GM15510 (cell line): ENCODE measurements around the gene NAV2.

Experiments
- POLR2A ChIP-seq: IDR thresholded peaks from 3 replicates; pipeline ENCODE4 v1.6.1; 2011; ENCODE audit warnings: borderline replicate concordance; ENCODE audit not compliant: insufficient read length; ENCODE audit errors: extremely low read depth

NAV2 gene

DNA sequence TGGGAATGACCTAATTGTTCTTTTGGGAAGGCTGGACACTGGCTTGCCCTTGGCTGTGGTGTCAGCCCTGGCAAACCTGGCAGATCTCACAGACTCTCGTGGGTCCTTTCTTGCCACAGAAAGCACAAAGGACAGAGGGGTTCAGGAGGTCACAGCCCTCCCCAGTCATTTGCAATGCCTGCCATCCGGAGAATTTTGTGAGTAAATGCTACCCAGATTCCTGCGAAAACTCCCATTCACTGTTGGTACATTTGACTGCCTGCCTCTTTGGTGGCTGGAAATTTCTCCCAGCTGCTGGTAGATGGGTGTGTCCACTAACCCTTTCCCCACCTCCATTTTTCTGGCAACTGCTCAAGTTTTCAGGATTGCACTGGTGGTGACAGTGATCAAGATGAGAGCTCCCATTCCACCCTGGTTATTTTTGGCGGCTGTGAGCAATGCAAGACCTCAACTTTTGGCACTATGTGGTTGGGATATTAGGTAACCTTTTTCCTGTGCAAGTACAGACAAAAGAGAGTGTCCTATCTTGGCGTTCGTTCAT is 155.7 kb downstream of the NAV2 start:
- no peak for TF ChIP-seq POLR2A

DNA sequence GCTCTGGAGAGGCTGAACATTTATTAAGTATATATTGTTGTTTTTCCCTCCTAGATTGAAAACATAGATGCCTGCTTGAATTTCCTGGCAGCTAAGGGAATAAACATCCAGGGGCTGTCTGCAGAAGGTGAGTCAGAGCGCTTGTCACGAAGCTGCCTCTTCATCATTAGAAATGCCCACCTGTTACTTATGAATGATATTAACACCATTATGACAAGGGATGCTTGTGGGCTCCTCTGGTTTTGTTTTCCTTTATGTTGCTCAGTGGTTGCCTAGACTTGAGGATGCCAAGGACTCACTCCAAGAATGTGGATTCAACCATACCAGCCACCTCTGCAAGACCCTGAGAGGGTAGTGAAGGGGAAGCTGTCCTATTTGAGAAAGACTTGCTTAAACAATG is 156.2 kb downstream of the NAV2 start:
- TF ChIP-seq POLR2A, result no peak

DNA sequence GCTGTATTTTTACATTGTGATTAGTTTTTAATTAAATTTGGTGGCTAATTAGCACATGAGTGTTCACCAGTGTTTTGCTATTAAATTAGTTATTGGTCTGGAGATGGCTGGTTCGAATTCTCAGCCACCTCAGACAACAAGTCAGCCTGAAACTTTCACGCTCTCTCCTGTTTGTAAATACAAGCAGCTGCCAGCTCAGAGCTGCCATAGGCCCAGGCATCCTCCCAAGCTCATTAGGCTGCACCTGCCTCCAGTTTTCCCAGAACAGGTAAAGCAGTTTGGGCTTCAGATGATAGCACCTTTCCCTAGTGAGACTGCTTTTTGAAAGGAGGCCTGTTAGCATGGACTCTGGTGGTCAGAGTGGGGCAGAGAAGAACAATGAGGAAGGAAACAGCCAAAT is 156.8 kb downstream of the NAV2 start:
- TF ChIP-seq POLR2A, result no peak

DNA sequence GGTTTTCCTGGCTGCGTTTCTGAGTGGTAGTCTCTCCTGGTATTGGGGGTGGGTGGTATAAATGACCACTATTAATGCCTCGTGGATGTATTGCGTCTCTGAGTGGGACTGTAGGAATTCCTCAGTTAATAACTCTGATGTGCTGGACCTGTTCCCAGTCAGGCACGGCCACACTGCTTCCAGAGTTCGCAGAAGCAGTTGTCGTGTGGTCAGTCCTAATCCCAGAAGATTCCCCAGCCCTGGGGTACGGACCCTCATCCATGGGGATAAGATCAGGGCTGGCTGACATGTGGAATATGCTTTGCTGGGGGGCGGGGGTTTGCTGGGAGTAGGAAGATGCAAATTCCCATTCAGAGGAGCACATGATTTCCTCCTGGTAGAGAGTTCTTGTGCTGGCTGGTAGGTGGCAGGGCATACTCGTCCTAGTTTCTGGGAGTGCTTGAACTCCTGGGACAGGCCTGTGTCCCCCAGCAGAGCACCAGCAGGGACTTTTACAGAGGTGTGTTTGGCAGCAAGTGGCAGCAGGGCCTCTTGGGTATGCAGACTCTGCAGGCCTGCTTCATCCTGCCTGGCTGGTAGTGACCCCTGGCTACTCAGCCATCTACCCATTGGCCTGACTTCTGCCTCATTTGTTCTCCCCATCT is 157.4 kb downstream of the NAV2 start:
- no peak for TF ChIP-seq POLR2A

DNA sequence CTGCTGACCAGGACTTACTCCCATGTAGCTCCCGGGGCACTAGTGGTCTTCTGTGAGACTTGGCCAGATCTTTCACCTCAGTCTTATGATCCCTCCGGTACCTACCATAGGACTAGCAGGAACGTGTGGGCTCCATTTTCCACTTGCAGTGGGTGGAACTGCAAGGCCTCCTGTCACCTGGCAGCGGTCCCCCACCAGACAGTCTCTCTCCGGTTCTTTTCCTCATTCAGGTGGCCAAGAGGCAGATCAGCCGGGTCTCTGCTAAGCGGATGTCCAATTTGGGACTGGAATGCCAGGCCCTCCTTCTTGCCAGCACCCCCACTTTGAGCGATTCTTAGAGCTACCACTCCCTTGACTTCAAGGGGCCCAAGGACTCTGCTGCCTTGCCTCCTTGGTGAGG is 158.9 kb downstream of the NAV2 start:
- no peak for TF ChIP-seq POLR2A

DNA sequence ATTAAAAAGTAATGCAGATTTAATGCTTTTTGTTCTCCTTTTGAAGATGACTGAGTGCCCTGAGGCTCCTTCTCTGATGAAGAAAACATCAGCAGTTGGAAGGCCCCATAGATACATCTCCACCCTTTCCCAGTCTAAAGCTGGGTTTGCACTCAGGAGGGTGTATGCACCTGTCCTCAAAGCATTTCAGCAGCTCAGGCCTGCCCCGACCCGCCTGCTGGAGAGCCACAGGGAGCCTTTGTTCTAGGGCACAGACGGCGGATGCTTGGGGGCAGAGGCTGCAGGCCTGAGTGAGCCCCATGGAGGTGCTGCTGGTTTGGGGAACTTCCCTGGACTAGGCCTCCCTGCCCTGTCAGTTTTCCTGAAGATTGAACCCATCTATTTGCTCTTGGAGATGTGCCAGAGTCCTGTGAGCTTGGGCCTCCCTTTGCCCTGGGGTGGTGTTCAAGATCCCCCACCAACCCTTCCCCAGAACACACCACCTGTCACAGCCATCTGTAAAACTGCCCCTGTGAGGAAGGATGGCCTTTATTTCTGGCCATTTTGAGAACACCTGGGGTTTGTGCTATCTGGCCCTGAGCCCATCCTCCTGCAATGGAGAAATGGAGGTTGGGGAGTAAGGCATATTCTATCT is 160.0 kb downstream of the NAV2 start:
- TF ChIP-seq POLR2A, result no peak

- TF ChIP-seq POLR2A, result no peak
Observed at GRCh38 chr11:19873730-19874129, 161.1 kb downstream of the NAV2 start.

DNA sequence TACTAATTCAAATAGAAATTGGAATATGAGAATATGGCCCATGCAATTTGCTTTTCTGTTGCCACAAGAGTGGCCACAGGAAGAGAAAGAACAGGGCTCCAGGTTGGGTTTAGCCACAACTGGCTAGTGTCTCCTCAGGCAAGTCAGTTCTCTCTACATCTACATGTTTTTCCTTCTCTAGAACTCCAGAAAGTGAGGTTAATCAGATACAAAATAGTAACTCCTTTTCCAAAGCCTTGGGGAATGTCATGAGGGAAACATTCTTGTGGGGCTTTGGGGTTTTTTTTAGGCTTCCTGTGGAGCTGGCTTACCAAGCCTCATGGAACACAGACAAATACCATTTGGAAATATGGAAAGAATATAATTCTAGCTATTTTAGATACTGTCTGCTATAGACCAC is 161.6 kb downstream of the NAV2 start:
- no peak for TF ChIP-seq POLR2A

- TF ChIP-seq POLR2A, result no peak
Observed at GRCh38 chr11:19876750-19877149, 164.1 kb downstream of the NAV2 start.

DNA sequence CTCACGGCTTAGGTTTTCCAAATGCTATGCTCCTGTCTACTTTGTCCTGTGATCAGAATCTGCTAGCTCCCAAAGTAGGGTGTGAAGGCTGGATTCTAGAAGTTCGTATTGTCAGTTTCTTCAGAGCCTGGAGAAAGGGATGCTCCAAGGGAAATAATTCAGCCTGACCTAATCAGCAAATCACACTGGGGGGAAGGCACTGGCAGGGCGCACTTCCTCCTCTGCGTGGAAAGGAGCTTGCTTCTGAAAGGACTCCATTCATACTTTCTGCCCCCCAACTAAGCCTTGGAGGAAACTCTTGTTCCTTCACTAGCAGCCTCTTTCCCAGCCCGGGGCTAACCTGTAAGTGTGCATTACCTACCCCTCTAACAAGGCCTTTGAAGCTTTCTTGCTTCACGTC is 165.9 kb downstream of the NAV2 start:
- no peak for TF ChIP-seq POLR2A

DNA sequence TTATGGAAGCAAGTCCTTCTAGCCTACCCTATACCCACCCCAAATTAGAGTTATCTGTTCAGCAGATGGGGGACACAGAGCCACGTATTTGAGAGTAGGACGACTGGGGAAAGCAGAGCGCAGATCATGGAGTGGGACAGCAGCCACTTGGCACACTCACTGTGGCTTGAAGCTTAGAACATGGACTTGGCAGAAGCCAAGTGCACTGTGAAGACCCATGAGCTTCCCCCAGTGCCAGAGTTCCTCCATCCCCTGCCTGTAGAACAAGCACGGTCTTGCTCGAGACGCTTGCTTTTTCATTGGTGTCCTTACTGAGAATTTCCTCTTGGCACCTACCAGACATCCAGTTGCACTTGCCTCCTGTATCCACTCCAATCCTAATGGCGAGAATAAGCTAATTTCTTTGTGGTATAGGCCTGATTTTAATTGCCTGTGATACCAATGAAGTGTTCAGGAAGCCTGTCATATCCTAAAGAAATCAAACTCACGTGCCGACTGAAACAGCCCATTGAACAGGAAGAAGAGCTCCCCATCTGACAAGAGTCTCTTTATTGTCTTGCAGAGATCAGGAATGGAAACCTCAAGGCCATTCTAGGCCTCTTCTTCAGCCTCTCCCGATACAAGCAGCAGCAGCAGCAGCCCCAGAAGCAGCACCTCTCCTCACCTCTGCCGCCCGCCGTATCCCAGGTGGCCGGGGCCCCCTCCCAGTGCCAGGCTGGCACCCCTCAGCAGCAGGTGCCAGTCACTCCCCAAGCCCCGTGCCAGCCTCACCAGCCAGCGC is 166.9 kb downstream of the NAV2 start:
- no peak for TF ChIP-seq POLR2A

DNA sequence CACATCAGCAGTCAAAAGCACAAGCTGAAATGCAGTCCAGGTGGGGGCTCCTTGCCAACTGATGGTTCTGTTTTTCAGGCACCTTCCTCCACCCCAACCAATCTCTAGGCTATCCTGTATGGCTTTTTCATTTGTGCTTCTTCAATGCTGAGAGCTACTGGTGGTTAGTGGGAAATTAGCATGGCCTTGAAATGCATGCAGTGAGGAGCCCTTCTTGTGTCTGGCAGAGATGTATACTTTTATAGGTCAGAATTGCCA is 167.4 kb downstream of the NAV2 start:
- TF ChIP-seq POLR2A, result no peak

DNA sequence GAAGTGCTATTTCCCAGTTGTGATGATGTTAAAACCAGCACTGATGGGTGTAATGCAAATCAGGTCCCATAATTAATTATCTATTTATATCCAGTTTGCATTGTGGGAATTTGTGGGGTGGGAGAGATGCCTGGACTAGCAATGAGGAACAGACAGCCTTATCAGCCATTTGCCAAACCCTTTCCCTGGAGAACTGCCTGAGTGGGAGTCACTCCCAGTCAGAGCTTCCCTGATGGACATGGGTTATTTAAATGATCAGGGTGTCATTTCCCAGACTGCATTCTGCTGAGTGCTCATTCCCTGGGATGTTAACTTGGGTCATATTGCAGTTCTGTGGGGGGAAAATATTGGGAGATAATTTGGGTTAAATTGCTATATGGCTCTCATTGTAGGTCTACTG is 168.5 kb downstream of the NAV2 start:
- TF ChIP-seq POLR2A, result no peak

- no peak for TF ChIP-seq POLR2A
Observed at GRCh38 chr11:19882356-19882755, 169.7 kb downstream of the NAV2 start.

- no peak for TF ChIP-seq POLR2A
Observed at GRCh38 chr11:19886498-19886897, 173.9 kb downstream of the NAV2 start.

DNA sequence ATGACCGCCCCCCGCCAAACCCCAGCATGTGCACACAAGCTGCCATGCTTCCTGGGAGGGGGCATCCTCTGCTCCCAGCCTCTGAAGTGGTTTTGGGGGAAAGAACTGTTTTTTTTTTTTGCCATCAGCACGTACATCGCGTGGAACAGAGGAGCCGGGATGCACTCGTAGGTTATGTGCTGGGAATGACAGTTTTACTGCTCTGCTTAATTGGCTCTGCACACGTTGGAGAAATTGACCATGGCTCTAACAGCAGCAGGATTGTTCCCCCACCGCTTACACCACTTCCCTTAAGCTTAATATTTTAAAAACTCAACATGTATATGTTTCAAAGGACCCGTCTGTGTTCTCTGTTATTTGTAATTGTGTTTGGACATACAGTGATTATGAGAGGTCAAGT is 175.2 kb downstream of the NAV2 start:
- no peak for TF ChIP-seq POLR2A

- no peak for TF ChIP-seq POLR2A
Observed at GRCh38 chr11:19889531-19889930, 176.9 kb downstream of the NAV2 start.

- no peak for TF ChIP-seq POLR2A
Observed at GRCh38 chr11:19890308-19890707, 177.7 kb downstream of the NAV2 start.
